ENCODE results near the gene DIDO1. TPM values are rescaled to one million over a fixed set of nuclear protein-coding genes. Genes with fewer than 3 reads are reported as not detected.

Gene DIDO1
- total and polyA plus RNA-seq, 2 donors (not counting 1 experiment from before 2014, with no cell fraction given) = 57.6 to 124 TPM

- no peak overlapping the region for H3K4me3 ChIP-seq (ENCODE audit: control extremely low read depth in 1 of 5, extremely low read depth in 1 of 5, insufficient read depth in 1 of 5, low read depth in 2 of 5, low read length in 4 of 5)
- H2AFZ ChIP-seq (ENCODE audit: insufficient read depth, low read depth, low read length, poor library complexity, severe bottlenecking) = no peak overlapping the region
- no peaks in the 10 kb centered on the region for H3K27me3 ChIP-seq (replicated peaks in 1 of 4; ENCODE audit: control extremely low read depth in 1 of 4, control insufficient read depth in 3 of 4, insufficient read depth in 4 of 4, low read length in 3 of 4)
- intact Hi-C loops (cut with micrococcal nuclease) = loop anchor here (10.0 kb wide), 3 partner anchors 48 to 938 kb away; partner anchors contain the start of genes BHLHE23, DNAJC5 and MRGBP
- H3K79me2 ChIP-seq (ENCODE audit: control insufficient read depth, insufficient read depth, low read length) = peaks cover 70% of the 10 kb centered on the region
- no peak overlapping the region for H3K9ac ChIP-seq (ENCODE audit: low read length)
- H3K36me3 ChIP-seq (replicated peaks in 1 of 2; ENCODE audit: control extremely low read depth in 1 of 2, control insufficient read depth in 1 of 2, extremely low read depth in 1 of 2, insufficient read depth in 2 of 2, low read length in 1 of 2) = peaks cover 0 to 27% of the 10 kb centered on the region in 2 experiments
- no peak overlapping the region for H3K27ac ChIP-seq (ENCODE audit: low read length in 2 of 2)
- ATAC-seq (ENCODE audit: low read depth) (no peak), DNase-seq (no peak)
- peaks cover 45% of the 10 kb centered on the region for H4K20me1 ChIP-seq (ENCODE audit: control insufficient read depth, insufficient read depth, low read length, poor library complexity, severe bottlenecking)
- Mint-ChIP-seq H3K4me1 (peaks cover 50% of the 10 kb centered on the region), H3K27ac (no peak overlapping the region), H3K4me3 (no peak overlapping the region), H3K27me3 (no peaks in the 10 kb centered on the region), H3K9me3 (ENCODE audit: insufficient read depth) (no peaks in the 10 kb centered on the region)
- TF ChIP-seq EZH2 (IDR thresholded peaks at IDR 0.05; ENCODE audit: borderline replicate concordance, insufficient read depth, low read depth, low read length, poor library complexity, severe bottlenecking) (no peak), CTCF (IDR thresholded peaks at IDR 0.05) (no peak)
- peaks cover 36 to 55% of the 10 kb centered on the region in 2 donors for H3K4me1 ChIP-seq (ENCODE audit: control insufficient read depth in 2 of 2, insufficient read depth in 2 of 2, low read length in 2 of 2)
- POLR2A ChIA-PET = no interaction called here
- CTCF ChIA-PET = no interaction called here
- no peak overlapping the region for H3K4me2 ChIP-seq (replicated peaks; ENCODE audit: low read depth, low read length, poor library complexity, severe bottlenecking)
- WGBS (ENCODE audit: insufficient coverage) = 96% methylated on average over 24 of the region's 25 CpGs
- H3K9me3 ChIP-seq (ENCODE audit: control extremely low read depth in 1 of 3, control insufficient read depth in 2 of 3, insufficient read depth in 1 of 3, low read length in 2 of 3) = no peaks in the 10 kb centered on the region
These were observed 30.3 kb upstream of the DIDO1 start for GRCh38 chr20:62956387-62957135.

Data from B cell (primary cell).